Stimulated activated CD4-positive, alpha-beta T cell treated with anti-CD3 and anti-CD28 coated beads, Interleukin-4, amount 100 ng/mL, for 1 hour (primary cell): ENCODE measurements around the gene B3GLCT.
"Not testable (repeated sequence)": the region's sequence is repeated elsewhere in the genome, so short reads cannot be mapped to it uniquely, and the experiment has no call there.

ENCODE experiments used
- DNase-seq: peaks from one replicate; pipeline ENCODE4 v3.0.0-alpha.2; 2020

B3GLCT gene

DNA sequence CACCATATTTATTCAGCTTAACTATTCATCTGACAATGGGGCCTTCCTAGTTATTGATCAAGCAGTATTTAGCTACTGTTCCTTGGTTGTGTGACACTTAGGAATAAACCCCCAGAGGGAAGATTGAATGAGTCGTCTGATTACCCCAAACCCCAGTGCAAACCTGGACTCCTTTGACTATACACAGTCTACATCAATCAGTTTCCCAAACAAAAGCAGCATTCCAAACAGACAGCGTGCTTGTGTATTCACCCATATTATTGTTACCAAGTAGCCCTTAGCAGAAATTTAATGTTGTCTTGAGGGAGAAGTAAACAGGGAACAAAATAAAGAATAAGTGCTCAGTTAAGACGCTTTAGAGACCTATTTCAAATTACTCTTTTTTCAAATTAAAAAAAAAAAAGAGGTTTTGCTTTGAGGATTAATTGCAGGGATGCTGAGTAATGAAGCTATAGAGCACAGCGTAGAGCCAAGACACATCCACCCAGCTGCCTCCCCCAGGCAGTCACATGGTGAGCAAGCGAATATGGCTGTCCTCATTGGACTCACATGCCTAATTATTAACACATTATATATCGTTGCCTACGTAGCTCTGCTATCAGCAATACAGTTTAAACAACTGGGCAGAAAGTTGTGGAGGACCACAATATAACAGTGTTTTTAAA, 14.7 kb upstream of the B3GLCT start:
- no peak for DNase-seq

DNA sequence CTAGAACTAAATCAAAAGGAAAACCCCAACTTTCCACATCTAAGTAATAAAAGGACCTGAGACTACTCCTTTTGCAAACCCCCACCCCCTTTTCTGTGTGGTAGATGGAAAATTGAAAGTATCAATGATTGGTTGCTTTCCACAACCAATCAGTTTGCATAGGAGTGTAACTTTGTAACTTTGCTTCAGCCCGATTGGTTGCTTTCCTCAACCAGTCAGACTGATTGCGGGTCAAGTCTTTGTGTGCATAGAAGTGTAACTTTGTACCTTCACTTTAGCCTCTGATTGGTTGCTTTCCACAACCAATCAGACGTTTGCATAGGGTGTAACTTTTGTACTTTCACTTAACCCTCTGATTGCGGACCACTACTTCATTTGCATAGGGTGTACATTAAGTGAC, 8.0 kb upstream of the B3GLCT start:
- DNase-seq: no peak

DNA sequence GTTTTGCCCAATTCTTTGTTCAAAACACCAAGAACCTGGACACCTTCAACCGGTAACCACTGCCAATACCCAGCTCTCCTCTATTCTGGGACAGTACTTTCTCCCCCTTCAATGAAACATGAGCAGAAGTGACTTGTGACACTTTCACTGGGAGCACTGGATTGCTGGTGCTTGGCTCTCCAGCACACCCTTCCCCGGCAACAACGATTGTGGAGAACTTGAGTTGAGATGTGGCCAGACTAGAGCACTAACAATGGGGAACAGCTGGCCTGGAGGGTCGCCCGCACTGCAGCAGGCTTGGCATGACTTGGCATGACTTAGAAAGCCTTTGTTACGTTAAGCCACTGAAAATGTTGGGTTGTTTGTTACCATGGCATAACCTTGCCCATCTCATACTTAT, 7.5 kb upstream of the B3GLCT start:
- DNase-seq: no peak

DNA sequence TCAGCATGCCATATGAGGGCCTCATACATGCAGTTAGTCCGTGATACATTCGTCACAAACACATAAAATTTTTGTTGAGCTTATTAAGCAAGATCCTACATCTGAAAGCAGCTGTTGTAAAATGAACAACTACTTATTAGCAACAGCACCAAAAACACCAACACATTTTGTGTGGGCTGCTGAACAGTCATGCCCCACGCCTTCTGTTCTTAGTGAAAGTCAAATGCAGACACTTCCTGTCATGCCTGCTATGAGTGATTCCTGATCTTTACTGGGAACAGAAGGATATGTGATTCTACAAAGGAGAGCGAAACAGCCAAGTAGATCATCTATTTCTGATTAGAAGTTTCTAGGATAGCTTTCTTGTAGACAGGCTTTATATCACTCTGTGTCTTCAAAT, 4.2 kb upstream of the B3GLCT start:
- no peak for DNase-seq

DNA sequence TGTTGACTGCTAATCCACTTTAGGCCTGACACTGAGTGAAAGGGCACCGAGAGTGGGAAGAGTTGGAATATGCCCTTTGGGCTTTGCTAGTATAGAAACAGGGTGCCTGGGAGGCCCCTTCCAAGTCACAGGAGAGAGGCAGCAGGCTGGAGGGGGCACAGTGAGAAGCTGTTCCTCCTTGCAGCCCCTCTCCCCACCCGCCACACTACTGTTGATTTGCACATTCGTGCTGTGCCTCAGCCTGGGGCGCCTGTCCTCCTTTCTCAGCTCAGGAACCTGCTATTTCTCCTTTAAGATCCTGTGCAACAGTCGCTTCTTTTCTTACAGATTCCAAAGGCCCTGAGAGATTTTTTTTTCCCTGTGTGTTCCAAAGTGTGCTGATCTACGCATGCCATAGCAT, 2.8 kb upstream of the B3GLCT start:
- DNase-seq: no peak

DNA sequence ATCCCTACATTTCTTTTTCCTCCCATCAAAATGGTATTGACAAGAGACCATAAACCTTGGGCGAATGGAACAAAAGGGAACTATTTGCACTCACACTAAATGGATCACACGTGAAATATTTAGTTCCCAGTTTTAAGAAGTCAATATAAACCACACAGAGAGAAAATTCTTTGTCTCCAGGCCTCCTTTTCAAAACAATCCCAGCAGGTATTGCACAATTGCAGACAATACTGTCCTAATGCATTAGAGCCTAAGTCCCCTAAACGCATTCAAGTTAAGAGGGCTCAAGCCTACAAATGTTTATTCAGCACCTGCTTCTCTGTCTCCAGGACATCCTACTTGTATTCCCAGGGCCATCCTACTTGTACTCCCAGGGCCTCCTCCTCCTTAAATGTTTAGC, 1.3 kb upstream of the B3GLCT start:
- DNase-seq: no peak

DNA sequence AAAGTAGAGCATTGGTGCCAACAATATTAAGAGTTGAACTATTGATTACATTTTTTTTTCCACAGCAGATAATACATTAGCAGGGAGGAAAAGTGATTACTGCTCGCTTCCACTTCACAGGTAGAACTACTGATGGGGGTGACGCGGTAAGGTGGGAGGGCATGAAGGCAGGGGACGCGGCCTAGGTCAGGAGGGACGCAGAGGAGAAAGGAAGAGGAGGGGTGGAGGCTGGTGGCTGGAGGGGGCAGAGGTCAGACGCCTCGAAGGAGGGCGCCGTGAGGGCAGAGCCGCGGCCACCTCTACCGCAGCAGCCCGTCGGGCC, 287 bp upstream of the B3GLCT start:
- DNase-seq: no peak

DNA sequence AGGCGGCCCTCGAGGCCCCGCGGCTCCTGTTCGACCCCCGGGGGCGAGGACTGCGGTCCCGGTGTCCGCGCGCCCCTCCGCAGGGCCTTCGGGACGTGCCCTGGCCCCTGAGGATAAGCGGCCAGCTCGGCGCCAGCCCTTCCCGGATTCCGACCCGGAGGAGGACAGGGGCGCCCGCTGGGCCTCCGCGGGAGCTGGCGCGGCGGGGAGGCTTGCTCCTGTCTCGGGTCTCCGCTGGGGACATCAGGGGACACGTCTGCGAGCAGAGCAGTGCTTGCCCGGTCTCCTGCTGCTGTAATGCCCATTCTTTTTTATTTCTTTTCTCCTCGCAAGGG, 829 bp downstream of the B3GLCT start:
- peak; percentile 32 for DNase-seq

DNA sequence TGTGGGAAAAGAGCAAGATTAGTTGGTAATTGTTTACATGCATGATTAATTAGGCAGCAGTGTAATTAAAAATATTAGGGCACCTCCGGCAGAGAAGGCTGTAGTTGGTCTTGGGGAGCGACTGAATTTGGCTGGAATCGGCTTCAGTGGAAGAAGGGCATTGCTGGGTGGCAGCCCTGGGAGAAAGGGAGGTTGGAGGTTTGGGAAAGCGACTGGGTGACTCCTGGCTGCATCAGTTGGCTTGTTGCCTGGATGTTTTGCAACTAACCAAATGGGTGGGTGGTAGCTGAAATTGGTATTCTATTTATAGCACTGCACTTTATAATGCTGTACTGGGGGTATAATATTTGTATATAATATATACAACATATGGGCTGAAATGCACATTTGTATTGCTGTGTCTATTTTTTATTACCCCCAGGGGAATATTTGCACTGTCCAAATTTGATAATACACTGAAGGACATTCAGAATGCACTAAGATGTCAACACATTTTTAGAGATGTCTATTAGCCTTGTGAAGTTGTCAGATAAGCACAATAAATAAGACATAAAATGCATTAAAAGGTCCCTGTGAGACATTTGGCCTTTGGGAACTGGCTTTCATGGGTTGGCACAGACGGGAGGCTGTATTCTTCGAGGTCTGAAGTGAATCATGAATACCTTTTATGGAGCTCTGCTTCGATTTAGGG, 1.7 kb downstream of the B3GLCT start:
- DNase-seq: no peak

DNA sequence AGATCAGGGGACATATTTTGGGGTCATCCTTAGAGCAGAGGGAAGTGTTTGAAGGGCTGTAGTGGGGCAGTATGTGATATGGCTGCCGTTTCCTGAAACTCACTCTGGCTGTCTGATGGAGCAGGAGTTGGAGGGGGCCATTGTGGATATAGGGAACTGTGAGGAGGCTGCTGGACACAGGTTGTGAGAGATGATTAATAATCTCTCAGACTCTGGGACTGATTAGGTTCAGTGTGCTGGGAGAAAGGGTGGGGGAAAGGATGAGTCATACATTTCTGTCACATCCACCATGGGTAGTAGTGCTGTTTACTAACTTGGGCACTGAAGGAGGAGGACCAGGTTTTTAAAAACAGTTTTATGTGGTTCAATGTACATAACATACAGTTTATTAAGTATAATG, 4.8 kb downstream of the B3GLCT start:
- no peak for DNase-seq

DNA sequence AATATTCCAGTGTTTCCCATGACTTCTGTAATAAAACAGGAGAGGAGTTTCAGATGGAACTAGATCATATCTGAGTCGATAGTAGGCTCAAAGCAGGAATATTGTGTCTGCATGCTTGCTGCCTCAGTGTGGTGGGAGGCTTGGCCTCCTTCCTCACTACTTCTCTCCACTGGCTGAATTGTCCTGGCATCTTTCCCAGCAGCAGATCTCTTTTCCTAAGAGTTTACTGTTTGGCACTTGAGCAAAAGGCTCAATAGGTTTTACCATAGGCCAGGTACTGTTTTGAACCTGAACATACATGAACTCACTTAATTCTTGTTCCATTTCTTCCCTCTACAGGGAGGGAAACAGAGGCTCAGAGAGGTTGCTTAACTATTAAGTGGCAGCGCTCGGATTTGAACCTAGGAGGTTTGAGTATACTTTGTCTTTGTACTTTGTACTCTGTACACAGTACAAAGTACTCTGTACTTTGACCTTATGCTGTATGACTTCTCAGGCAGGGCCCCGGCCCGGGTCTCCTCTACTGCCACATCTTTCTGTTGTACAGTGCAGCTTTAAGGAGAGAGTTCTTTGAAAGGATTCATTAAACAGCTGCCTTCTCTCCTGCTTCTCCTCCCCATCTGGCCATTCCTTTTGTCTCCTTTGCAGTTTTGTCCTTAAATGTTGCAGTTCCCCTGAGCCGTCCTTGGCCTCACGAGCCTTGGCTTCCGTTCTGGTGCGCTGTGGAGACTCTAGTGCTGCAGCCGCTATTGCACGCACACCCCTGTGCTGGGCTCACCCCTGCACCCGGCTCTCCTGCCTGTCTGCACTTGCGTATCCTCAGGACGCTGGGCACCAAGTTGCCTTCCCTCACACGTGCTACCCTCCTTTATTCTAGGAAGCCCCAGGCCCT, 8.1 kb downstream of the B3GLCT start:
- DNase-seq: no peak

DNA sequence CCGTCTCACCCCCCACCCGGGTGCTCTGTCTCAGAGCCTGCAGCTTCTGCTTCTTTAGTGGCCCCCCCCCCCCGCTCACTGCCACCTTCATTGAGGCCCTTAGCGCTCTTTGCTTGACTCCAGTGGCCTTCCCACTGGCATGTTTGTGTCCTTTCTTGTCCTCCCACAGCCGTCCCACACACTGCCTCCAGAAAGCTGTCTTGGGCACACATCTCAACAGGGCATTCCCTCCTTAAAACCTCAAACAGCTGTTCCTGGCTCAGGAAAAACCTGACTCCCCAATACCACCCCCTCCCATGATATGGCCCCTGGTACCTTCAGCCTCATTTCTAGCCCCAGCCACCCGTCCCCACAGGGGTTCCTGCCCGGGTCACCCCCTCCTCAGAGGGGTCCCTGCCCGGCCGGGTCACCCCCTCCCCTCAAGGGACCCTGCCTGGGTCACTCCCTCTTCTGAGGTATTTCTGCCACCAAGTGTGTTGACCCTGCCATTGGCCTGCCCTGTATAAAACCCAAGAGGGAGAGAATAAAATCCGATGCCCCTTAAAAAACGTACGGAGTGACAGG, 8.9 kb downstream of the B3GLCT start:
- DNase-seq: no peak

DNA sequence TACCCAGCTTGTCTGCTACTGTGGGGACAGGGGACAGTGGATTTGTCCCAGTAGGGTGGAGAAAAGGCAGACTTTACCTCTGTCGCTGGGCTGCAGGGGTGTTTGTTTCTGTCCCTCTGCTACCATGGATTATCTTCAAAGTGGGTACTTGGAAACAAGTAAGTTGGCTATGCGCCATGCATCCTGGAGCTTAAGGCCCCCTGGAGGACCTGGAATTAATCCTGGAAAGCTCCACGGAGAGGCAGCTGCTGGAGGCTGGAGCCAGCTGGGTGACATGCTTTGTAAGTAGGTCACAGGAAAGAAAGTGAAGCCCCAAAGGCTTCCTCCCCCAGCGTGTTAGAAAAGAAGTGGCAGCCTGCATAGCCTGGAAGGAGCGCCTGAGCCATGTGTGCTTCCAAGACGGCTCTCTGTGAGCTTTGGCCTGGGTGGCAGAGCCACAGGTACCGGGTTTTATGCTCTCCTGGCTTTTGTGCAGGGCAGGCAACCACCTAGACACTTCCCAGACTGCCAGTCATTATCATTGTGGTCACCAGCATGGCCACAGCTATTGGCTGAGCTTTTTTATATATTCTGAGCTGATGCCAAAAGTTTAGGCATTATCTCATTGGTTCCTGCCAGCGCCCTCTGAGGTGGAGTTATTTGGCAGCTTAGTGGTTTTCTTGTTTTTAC, 9.5 kb downstream of the B3GLCT start:
- DNase-seq: no peak

DNA sequence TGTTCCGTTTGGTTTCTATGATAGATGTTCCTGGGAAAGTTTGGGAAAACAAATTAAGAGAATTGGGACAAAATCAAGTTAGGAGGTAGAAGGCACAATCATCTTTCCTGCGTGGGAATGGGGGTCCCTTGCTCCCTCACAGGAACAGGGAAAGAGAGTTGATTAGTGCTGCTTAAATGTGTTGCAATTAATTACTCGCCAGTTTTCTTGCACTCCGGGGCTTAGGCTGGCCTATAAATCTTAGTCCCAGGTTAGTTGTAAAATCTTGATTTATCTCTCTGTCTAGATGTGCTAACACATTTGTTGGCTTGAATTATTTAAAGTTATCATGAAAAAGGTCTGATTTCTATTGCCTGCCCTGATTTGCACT, 10.1 kb downstream of the B3GLCT start:
- DNase-seq: no peak

DNA sequence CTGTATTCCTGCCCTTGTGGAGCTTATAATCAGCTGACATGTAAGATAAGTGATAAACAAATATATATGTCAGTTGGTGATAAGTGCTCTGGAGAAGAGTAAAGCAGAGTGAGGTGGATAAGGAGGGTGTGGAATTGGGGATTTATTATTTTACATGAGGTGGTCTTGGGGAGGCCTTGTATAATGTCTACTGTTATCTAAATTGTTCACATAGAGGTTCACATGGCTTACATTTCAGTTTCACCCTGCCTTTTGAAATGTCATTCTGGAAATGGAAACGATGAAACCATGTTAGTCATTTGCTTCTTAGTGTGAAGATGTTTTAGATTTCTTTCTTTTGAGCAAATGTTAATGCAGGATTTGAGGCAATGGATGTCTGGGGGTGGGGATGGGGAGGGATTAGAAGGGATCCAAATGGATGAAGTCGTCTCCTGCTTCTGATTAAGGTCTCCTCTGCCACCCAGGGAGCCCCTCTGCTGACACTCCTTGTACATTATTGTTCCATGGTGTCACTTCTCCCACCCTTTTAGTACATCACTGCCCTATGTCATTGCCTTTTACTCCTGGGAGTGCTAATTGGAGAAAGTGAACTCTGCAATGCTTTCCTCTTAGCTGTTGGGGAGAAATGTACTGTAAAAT, 14.0 kb downstream of the B3GLCT start:
- no peak for DNase-seq

DNA sequence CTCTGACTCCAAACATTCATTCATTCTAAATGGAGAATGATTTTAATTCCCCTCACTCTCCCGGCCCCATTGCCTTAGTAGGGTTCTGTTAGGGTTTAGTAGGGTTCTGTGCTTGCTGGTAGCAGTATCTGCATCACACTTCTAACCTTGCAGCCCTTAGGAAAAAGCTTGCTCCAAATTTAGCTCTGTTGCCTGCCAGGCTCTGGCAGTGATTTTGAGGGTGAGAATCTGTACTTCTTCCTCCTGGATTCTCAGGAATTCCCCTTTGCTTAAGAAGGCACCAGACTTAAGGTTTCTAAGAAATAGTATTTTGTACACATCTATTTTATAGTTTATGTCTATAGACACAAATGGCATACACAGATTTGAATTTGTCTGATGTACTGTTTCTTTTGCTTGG, 14.7 kb downstream of the B3GLCT start:
- no peak for DNase-seq

DNA sequence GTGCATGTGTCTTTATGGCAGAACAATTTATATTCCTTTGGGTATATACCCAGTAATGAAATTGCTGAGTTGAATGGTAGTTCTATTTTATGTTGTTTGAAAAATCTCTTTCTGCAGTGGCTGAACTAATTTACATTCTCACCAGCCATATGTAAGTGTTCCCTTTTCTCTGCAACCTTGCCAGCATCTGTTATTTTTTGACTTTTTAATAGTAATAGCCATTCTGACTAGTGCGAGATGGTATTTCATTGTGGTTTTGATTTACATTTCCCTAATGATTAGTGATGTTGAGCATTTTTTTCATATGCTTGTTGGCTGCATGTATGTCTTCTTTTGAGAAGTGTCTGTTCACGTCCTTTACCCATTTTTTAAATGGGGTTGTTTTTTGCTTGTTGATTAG, 17.1 kb downstream of the B3GLCT start:
- DNase-seq: not testable (repeated sequence)

DNA sequence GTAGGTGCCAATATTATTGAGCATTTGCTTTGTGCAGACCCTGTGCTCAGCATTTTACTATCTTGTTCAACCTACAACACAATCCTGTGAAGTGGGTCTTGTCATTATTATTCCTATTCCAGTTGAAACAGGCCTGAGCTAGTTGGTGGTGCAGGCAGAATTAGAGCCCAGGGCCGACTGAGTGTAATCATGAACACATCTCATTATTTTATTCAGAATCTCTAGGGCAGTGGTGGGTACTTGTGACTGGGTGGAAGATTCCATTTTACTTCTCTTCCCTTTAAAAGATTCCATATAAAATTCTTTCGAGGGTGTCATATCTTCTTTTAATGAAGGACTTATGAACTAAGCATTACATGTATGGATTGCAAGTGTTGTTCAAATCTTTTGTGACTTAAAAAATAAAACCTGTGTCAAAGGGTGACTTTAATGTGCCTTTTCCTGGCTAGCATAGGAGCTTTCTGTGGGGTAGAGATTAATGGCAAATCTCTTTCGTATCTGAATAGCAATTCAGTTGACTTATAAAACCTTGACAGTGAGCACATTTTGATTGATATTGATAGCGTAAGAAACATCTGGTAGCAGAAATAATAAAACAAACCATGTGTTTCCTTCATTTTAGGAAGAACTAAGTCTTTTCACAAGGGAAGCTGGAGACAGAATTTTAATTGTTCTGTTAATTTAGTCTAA, 20.3 kb downstream of the B3GLCT start:
- no peak for DNase-seq

DNA sequence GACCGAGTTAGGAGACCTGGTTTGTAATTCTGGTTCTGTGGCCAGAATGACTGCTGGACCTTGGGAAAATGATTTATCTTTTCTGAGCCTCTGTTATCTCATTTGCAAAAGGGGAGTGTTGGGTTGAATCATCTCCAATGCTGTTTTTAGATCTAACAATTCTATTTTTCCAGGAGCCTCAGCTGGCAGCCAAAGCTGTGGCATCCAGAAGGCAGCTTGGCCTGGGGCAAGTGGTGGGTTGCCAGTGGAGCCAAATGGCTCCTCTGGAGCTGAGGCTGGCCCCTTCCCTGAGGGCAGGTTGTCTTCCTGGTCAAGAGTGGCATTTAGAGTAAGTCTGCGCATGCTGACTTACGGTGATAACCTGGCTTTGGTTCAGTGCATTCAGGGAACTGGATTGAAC, 21.3 kb downstream of the B3GLCT start:
- no peak for DNase-seq

DNA sequence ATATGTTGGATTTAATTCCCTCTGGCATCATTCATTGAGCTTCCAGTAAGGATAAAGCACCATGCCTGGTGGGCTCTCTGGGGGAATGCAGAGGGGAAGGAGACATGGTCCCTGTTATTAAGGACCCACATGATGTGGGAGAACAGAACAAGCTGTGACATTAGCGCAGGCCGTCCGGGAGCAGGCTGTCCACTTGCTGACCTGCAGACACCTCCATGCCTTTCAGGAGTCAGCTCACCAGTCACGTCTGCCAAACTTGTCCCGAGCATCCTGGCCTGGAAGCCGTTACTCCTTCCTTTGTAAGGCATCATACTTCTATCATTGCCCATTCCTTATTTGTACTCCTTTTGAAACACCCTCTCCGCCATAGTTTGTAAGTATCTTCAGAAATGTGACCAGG, 23.4 kb downstream of the B3GLCT start:
- DNase-seq: no peak

DNA sequence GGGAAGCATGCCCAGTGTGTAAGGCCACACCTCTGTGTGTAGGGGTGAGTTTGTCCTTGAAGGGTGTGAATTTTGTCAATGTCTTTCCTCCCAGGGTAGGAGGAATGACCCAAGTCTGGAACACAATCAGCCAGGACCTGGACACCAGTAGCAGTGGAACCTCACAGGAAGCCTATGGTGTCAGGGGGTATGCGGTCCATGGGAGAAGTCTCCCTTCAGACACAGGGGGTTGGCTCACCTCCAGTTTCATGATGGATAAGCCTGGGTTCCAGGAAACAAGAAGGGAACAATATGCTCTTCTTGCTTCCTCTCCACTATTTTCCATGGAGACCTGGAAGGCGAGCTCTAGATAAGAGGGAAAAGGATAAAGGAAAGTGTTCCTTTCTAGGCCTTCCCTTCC, 23.9 kb downstream of the B3GLCT start:
- no peak for DNase-seq

DNA sequence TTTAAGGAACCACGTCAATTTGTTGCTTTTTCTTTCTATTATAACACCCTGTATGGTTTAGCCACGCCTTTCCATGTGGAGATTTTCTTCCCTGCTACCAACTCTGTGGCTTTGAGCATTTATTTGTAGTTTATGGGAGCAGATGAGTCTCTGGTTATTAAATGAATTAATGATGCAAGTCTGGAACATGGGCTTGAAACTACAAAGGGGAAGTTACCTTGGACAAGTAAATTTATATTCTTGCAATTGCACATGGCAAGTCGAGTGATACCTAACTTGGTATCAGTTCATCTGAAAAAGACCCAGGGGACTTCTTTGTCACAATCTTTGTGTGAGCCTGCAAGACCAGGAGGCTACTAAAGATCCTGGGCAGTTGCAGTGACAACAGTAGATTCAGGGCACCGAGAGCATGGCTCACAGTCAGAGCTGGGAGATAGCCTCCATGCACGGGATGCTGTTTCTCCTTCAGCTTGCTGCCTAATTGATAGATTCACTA, 24.4 kb downstream of the B3GLCT start:
- DNase-seq: no peak
